Neural progenitor cell (in vitro differentiated cells): ENCODE measurements around the gene BAG5. TPM values are rescaled to one million over a fixed set of nuclear protein-coding genes. Genes with fewer than 3 reads are reported as not detected.

ENCODE experiments used
- DNase-seq: peaks from one replicate; pipeline ENCODE4 v3.0.0-alpha.2; 2016; ENCODE audit warnings: low spot score
- H2AFZ ChIP-seq: fragments of 200-600 bp; sonication (generic); replicated peaks from 2 replicates; pipeline ENCODE4 v1.6.1; 2016; ENCODE audit warnings: antibody characterized with exemption
- H3F3A ChIP-seq: fragments of 200-600 bp; sonication (generic); 2 replicates; pipeline ENCODE4 v1.6.1; 2016; ENCODE audit warnings: antibody characterized with exemption, low read depth
- H3K27ac ChIP-seq: fragments of 200-600 bp; sonication (generic); 2 replicates; pipeline ENCODE4 v1.5.1; 2016; ENCODE audit warnings: mild to moderate bottlenecking
- H3K27me3 ChIP-seq: fragments of 200-600 bp; sonication (generic); 2 replicates; pipeline ENCODE4 v1.6.1; 2016; ENCODE audit warnings: mild to moderate bottlenecking, moderate library complexity
- H3K36me3 ChIP-seq: fragments of 200-600 bp; sonication (generic); 2 replicates; pipeline ENCODE4 v1.5.1; 2016
- H3K4me1 ChIP-seq: fragments of 200-600 bp; sonication (generic); 2 replicates; pipeline ENCODE4 v1.6.1; 2016; ENCODE audit warnings: mixed run types
- H3K4me2 ChIP-seq: fragments of 200-600 bp; sonication (generic); 2 replicates; pipeline ENCODE4 v1.6.1; 2016
- H3K4me3 ChIP-seq: fragments of 200-600 bp; sonication (generic); 2 replicates; pipeline ENCODE4 v1.5.1; 2016
- H3K79me2 ChIP-seq: fragments of 200-600 bp; sonication (generic); 2 replicates; pipeline ENCODE4 v1.6.1; 2016; ENCODE audit warnings: low read depth
- H3K9ac ChIP-seq: fragments of 200-600 bp; sonication (generic); 2 replicates; pipeline ENCODE4 v1.6.1; 2016
- H3K9me3 ChIP-seq: fragments of 200-600 bp; sonication (generic); 2 replicates; pipeline ENCODE4 v1.5.1; 2016; ENCODE audit warnings: low read depth
- H4K20me1 ChIP-seq: fragments of 200-600 bp; sonication (generic); 2 replicates; pipeline ENCODE4 v1.6.1; 2016; ENCODE audit warnings: low read depth
- H3K27ac Mint-ChIP-seq: 3 replicates; pipeline ENCODE4 v1.8.0; 2021; ENCODE audit warnings: mixed read lengths
- H3K27me3 Mint-ChIP-seq: 2 replicates; pipeline ENCODE4 v1.8.0; 2022; ENCODE audit warnings: low read depth, mild to moderate bottlenecking, inconsistent platforms, moderate library complexity, mixed read lengths; ENCODE audit not compliant: insufficient read depth
- H3K36me3 Mint-ChIP-seq: 3 replicates; pipeline ENCODE4 v1.8.0; 2021; ENCODE audit warnings: mixed read lengths
- H3K4me1 Mint-ChIP-seq: 3 replicates; pipeline ENCODE4 v1.8.0; 2021; ENCODE audit warnings: mixed read lengths
- H3K4me3 Mint-ChIP-seq: 3 replicates; pipeline ENCODE4 v1.8.0; 2021; ENCODE audit warnings: mild to moderate bottlenecking, moderate library complexity, mixed read lengths
- H3K9me3 Mint-ChIP-seq: 3 replicates; pipeline ENCODE4 v1.8.0; 2020; ENCODE audit warnings: mixed read lengths
- CTCF ChIP-seq: fragments of 200-600 bp; sonication (generic); IDR thresholded peaks from 2 replicates; pipeline ENCODE4 v1.5.1; 2017; ENCODE audit warnings: antibody characterized with exemption, mild to moderate bottlenecking
- EZH2 ChIP-seq: fragments of 200-600 bp; sonication (generic); IDR thresholded peaks from 2 replicates; pipeline ENCODE4 v1.6.1; 2017; ENCODE audit warnings: antibody characterized with exemption, mild to moderate bottlenecking, moderate library complexity
- EZH2phosphoT487 ChIP-seq: fragments of 200-600 bp; sonication (generic); IDR thresholded peaks from 2 replicates; pipeline ENCODE4 v1.6.1; 2017; ENCODE audit warnings: antibody characterized with exemption
- total RNA-seq: library from RNA; depleted of rRNA; stranded (reverse); fragments of >200 nt; gene quantifications from 2 replicates; pipeline ENCODE4 v1.2.3, GENCODE V29; 2015; ENCODE audit warnings: low replicate concordance

Gene BAG5
- total RNA-seq, 1 donor from 2014 or later: 59.9 TPM

DNA sequence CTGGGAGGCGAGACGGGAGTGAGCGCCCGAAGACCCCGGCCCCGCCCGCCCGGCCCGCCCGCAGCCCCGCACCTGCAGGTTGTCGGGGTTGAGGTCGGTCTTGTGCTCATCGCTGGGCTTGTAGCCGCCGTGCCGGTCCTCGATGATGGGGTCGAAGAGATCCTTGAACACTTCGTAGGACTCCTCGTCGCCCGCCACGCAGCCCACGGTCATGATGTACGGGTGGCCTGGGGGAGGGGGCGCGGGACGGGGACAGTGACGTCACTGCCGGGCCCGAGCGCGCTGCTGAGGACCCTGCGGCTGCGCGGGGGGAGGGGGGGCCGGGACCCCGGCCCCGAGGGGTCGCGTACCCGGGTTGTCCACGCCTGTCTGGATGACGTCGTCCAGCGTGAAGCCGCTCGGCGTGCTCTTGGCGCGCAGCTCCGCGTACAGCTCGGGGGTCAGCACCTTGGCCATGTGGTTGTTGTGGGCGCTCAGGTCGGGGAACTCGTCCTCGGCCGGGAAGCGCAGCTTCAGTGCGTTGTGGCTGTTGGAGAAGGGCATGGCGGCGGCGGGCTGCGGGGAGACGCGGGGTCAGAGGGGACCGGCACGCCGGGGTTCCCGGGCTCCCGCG, 40.4 kb downstream of the BAG5 start:
- H3K9me3 Mint-ChIP-seq: no peaks in the 10 kb centered on the region
- H3K9me3 ChIP-seq: no peaks in the 10 kb centered on the region
- H3K4me3 ChIP-seq: peak overlapping the region; percentile 63
- peaks cover 33% of the 10 kb centered on the region for H3K27me3 ChIP-seq
- peaks cover 10% of the 10 kb centered on the region for H3K79me2 ChIP-seq
- H3K9ac ChIP-seq: no peak overlapping the region
- TF ChIP-seq EZH2phosphoT487 (no peak), CTCF (no peak), EZH2 (no peak)
- H3K27me3 Mint-ChIP-seq: peaks cover 8% of the 10 kb centered on the region
- H3K36me3 ChIP-seq: no peaks in the 10 kb centered on the region
- H3F3A ChIP-seq: peaks cover 55% of the 10 kb centered on the region
- H3K36me3 Mint-ChIP-seq: peaks cover 6% of the 10 kb centered on the region
- H3K4me2 ChIP-seq: peak overlapping the region; percentile 85
- H4K20me1 ChIP-seq: peaks cover 42% of the 10 kb centered on the region
- no peak overlapping the region for H3K27ac ChIP-seq
- peaks cover 46% of the 10 kb centered on the region for H3K4me1 Mint-ChIP-seq
- peak overlapping the region; percentile 87 for H3K4me3 Mint-ChIP-seq
- no peak overlapping the region for H3K27ac Mint-ChIP-seq
- peak; percentile 66 for DNase-seq
- no peak overlapping the region for H2AFZ ChIP-seq
- peaks cover 43% of the 10 kb centered on the region for H3K4me1 ChIP-seq

GRCh38 chr14:103521438-103521950, 41.0 kb downstream of the BAG5 start:
- Histone ChIP-seq H3K79me2 (peaks cover 10% of the 10 kb centered on the region), H3K36me3 (no peaks in the 10 kb centered on the region), H3K4me2 (peak overlapping the region; percentile 85), H3K9me3 (no peaks in the 10 kb centered on the region), H3K27ac (no peak overlapping the region), H2AFZ (no peak overlapping the region), H3K9ac (no peak overlapping the region), H3K4me3 (peak overlapping the region; percentile 63), H3K4me1 (peaks cover 49% of the 10 kb centered on the region), H4K20me1 (peaks cover 42% of the 10 kb centered on the region), H3K27me3 (peaks cover 33% of the 10 kb centered on the region), H3F3A (peaks cover 57% of the 10 kb centered on the region)
- peaks cover 8% of the 10 kb centered on the region for H3K27me3 Mint-ChIP-seq
- peaks cover 6% of the 10 kb centered on the region for H3K36me3 Mint-ChIP-seq
- peaks cover 49% of the 10 kb centered on the region for H3K4me1 Mint-ChIP-seq
- H3K9me3 Mint-ChIP-seq: no peaks in the 10 kb centered on the region
- peak overlapping the region; percentile 80 for H3K4me3 Mint-ChIP-seq
- no peak overlapping the region for H3K27ac Mint-ChIP-seq
- TF ChIP-seq CTCF (no peak), EZH2phosphoT487 (no peak), EZH2 (no peak)
- peak; percentile 70 for DNase-seq

DNA sequence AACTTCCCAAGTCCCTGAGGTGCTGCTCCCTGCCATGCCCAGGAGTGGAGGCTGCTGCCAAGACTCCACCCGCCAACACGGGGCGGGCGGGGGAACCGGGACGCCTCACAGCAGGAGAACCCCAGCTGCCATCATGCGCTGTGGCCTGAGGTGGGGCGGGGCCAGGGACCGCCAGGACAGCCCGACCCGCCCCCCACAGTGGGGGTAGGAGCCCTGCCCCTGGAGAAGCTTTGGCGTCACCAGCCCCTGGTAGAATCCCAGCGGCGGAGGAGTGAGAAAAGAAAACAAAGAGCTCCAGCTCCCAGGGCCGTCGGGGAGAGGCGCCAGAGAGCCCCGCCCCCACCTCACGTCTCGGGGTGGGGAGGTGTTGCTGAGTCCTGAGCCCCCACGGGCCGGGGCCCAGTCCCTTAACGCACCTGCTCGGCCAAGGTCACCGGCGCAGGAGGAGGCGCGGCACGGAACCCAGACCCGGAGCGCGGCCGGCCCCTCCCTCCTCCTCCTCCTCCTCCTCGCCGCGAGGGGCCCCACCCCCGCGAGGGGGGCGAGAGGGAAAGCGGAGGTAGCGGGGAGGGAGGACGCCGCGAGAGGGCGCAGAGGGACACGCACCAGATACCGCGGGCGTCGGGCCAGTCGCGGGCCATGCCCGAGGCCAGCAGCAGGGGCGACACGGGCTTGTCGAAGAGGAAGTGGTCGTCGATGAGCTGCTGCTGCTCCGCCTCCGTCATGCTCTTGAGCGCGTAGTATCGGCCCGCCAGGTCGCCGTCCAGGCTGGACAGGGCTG, 41.6 kb downstream of the BAG5 start:
- Mint-ChIP-seq H3K27me3 (peaks cover 8% of the 10 kb centered on the region), H3K4me3 (peak overlapping the region; percentile 81), H3K36me3 (peaks cover 6% of the 10 kb centered on the region), H3K27ac (no peak overlapping the region), H3K9me3 (no peaks in the 10 kb centered on the region), H3K4me1 (peaks cover 50% of the 10 kb centered on the region)
- TF ChIP-seq CTCF: peak; percentile 69
- TF ChIP-seq EZH2phosphoT487: no peak
- H3K9me3 ChIP-seq: no peaks in the 10 kb centered on the region
- no peak overlapping the region for H3K9ac ChIP-seq
- H3K4me2 ChIP-seq: peak overlapping the region; percentile 85
- H3F3A ChIP-seq: peaks cover 61% of the 10 kb centered on the region
- H2AFZ ChIP-seq: no peak overlapping the region
- peaks cover 42% of the 10 kb centered on the region for H4K20me1 ChIP-seq
- peaks cover 10% of the 10 kb centered on the region for H3K79me2 ChIP-seq
- no peak overlapping the region for H3K27ac ChIP-seq
- peak; percentile 94 for DNase-seq
- H3K36me3 ChIP-seq: no peaks in the 10 kb centered on the region
- H3K4me3 ChIP-seq: peak overlapping the region; percentile 63
- peaks cover 33% of the 10 kb centered on the region for H3K27me3 ChIP-seq
- peaks cover 50% of the 10 kb centered on the region for H3K4me1 ChIP-seq
